Osteoblast (primary cell): ENCODE data around the gene TTC9C. TPM values are rescaled to one million over a fixed set of nuclear protein-coding genes. Genes with fewer than 3 reads are reported as not detected.
A peak's percentile ranks its signal among the peaks of the same experiment; 100 is the strongest.

Source experiments
- DNase-seq: peaks from one replicate; pipeline ENCODE4 v3.0.0; 2011; ENCODE audit warnings: low spot score, mixed read lengths; ENCODE audit not compliant: insufficient read length; ENCODE audit errors: missing footprints
- H2AFZ ChIP-seq: 2 replicates; pipeline ENCODE4 v1.6.0; 2011; ENCODE audit warnings: mild to moderate bottlenecking, low read length
- H3K27ac ChIP-seq: 2 replicates; pipeline ENCODE4 v1.5.1; 2011; ENCODE audit warnings: mild to moderate bottlenecking, low read depth, low read length, moderate library complexity
- H3K27me3 ChIP-seq: 2 replicates; pipeline ENCODE4 v1.6.0; 2012; ENCODE audit warnings: mild to moderate bottlenecking, control low read depth, inconsistent platforms, low read length, moderate library complexity; ENCODE audit not compliant: insufficient read depth
- H3K36me3 ChIP-seq: 2 replicates; pipeline ENCODE4 v1.5.1; 2011; ENCODE audit warnings: mild to moderate bottlenecking, low read length, control low read depth, moderate library complexity; ENCODE audit not compliant: insufficient read depth
- H3K4me1 ChIP-seq: 2 replicates; pipeline ENCODE4 v1.5.1; 2011; ENCODE audit warnings: mild to moderate bottlenecking, low read length, control low read depth, moderate library complexity; ENCODE audit not compliant: insufficient read depth
- H3K4me2 ChIP-seq: 2 replicates; pipeline ENCODE4 v1.6.0; 2011; ENCODE audit warnings: mild to moderate bottlenecking, low read length; ENCODE audit not compliant: insufficient read depth
- H3K4me3 ChIP-seq: fragments of 200-600 bp; sonication (generic); 3 replicates; pipeline ENCODE4 v1.5.1; 2012; ENCODE audit warnings: mild to moderate bottlenecking, low read length, inconsistent platforms; ENCODE audit not compliant: insufficient read depth
- H3K79me2 ChIP-seq: 2 replicates; pipeline ENCODE4 v1.6.0; 2012; ENCODE audit warnings: mild to moderate bottlenecking, low read length, control low read depth, inconsistent platforms; ENCODE audit not compliant: insufficient read depth
- H3K9me3 ChIP-seq: 2 replicates; pipeline ENCODE4 v1.5.1; 2011; ENCODE audit warnings: low read depth, low read length, control low read depth
- H4K20me1 ChIP-seq: 2 replicates; pipeline ENCODE4 v1.6.0; 2012; ENCODE audit warnings: mild to moderate bottlenecking, low read length, control low read depth; ENCODE audit not compliant: insufficient read depth
- total RNA-seq: library from RNA; depleted of rRNA; stranded (reverse); fragments of >200 nt; gene quantifications from 2 replicates; pipeline ENCODE4 v1.2.3, GENCODE V29; 2012
- TF ChIP-seq, protein P1 (sequence below): IDR thresholded peaks from 2 replicates; pipeline ENCODE4 v1.5.1; 2011; ENCODE audit warnings: mild to moderate bottlenecking, low read depth, low read length, moderate library complexity; ENCODE audit errors: extremely low read depth

The TTC9C gene
- total RNA-seq, 1 donor: 34.0 TPM

DNA sequence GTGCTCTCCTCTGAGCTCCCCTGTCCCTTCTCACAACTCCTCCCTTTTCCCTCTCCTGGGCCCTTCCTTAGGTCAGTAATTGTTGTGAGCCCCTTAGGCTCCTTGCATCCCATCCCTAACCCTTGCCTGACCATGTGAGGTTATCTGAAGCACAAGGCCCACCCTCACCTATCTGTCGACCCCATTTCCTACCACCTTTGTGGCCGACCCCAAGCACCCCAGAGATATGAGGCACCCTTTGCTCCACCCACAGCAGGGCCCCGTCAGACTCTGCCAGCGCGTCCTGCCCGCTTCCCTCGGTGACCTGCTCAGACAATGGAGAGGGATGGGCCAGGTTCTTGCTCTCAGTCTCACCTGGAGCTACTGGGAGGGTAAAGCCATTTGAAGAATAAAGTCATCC lies 19.5 kb upstream of the TTC9C start:
- Histone ChIP-seq H3K27ac (peak overlapping the region; percentile 86), H3K79me2 (peaks cover 13% of the 10 kb centered on the region), H3K4me3 (peak overlapping the region; percentile 82), H2AFZ (peak overlapping the region; percentile 92), H3K4me2 (peak overlapping the region; percentile 98), H4K20me1 (no peaks in the 10 kb centered on the region), H3K4me1 (peaks cover 29% of the 10 kb centered on the region), H3K27me3 (no peaks in the 10 kb centered on the region), H3K9me3 (no peaks in the 10 kb centered on the region), H3K36me3 (peaks cover 35% of the 10 kb centered on the region)
- DNase-seq: no peak
- TF ChIP-seq, protein P1, sequence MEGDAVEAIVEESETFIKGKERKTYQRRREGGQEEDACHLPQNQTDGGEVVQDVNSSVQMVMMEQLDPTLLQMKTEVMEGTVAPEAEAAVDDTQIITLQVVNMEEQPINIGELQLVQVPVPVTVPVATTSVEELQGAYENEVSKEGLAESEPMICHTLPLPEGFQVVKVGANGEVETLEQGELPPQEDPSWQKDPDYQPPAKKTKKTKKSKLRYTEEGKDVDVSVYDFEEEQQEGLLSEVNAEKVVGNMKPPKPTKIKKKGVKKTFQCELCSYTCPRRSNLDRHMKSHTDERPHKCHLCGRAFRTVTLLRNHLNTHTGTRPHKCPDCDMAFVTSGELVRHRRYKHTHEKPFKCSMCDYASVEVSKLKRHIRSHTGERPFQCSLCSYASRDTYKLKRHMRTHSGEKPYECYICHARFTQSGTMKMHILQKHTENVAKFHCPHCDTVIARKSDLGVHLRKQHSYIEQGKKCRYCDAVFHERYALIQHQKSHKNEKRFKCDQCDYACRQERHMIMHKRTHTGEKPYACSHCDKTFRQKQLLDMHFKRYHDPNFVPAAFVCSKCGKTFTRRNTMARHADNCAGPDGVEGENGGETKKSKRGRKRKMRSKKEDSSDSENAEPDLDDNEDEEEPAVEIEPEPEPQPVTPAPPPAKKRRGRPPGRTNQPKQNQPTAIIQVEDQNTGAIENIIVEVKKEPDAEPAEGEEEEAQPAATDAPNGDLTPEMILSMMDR: no peak

DNA sequence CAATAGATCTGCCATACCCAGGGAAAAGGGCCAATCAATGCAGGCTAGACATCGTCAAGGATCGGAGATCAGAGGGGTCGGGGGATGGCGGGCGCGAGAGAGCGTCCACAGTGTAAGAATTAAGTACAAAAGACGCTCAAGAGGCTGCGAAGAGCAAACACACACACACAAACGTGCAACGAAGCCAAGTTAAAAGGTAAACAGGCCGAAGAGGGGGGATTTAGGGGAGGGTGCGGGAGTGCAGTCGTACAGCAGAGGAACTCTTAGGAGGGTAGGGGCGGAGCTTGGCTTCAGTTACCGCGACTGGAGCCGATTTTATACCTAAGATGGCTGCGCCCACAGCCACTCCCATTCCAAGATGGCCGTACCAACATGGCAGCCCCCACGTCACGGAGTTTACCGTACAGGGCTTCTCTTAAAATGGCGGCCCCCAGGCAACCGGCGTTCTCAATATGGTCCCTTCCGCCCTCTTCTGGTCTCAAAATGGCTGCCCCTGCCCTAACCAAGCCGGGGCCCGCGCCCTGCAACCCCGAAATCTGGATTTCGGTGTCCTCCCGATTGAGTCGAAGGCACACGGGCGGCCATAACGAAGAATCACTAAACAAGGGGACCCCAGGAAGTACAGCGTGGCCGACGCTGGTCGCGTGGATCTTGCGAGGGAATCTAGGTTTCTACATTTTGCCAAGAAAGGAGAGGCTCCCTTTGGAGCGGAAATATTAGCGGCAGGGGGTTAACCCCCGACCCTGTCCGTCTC lies 18.9 kb upstream of the TTC9C start:
- peaks cover 15% of the 10 kb centered on the region for H3K79me2 ChIP-seq
- H3K4me2 ChIP-seq: peak overlapping the region; percentile 98
- H3K27me3 ChIP-seq: no peaks in the 10 kb centered on the region
- peak; percentile 97 for DNase-seq
- no peaks in the 10 kb centered on the region for H3K9me3 ChIP-seq
- peak overlapping the region; percentile 82 for H3K4me3 ChIP-seq
- peaks cover 29% of the 10 kb centered on the region for H3K4me1 ChIP-seq
- TF ChIP-seq, protein P1: no peak
- peak overlapping the region; percentile 86 for H3K27ac ChIP-seq
- no peaks in the 10 kb centered on the region for H4K20me1 ChIP-seq
- H3K36me3 ChIP-seq: peaks cover 38% of the 10 kb centered on the region
- peak overlapping the region; percentile 92 for H2AFZ ChIP-seq

DNA sequence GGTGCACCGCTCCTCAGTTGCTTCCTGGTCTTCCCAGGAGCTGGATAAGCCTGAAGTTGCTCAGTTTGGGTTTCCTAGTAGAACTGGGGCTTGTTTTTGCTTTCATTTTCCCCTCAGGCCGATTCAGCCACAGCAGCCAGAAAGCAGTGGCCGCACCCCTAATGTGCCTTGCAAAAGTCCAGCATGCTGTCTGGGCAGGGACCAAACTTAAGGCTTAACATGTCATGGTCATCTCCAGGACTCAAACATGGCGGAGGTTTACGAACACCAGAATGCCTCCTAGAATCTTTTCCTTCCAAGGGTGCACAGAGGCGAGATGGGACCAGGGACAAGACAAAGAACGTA lies 18.3 kb upstream of the TTC9C start:
- Histone ChIP-seq H3K79me2 (peaks cover 15% of the 10 kb centered on the region), H3K36me3 (peaks cover 43% of the 10 kb centered on the region), H3K9me3 (no peaks in the 10 kb centered on the region), H3K4me1 (peaks cover 29% of the 10 kb centered on the region), H3K27me3 (no peaks in the 10 kb centered on the region), H3K4me3 (peak overlapping the region; percentile 82), H2AFZ (peak overlapping the region; percentile 92), H3K27ac (peak overlapping the region; percentile 86), H4K20me1 (no peaks in the 10 kb centered on the region), H3K4me2 (peak overlapping the region; percentile 98)
- DNase-seq: peak; percentile 88
- TF ChIP-seq, protein P1: no peak

DNA sequence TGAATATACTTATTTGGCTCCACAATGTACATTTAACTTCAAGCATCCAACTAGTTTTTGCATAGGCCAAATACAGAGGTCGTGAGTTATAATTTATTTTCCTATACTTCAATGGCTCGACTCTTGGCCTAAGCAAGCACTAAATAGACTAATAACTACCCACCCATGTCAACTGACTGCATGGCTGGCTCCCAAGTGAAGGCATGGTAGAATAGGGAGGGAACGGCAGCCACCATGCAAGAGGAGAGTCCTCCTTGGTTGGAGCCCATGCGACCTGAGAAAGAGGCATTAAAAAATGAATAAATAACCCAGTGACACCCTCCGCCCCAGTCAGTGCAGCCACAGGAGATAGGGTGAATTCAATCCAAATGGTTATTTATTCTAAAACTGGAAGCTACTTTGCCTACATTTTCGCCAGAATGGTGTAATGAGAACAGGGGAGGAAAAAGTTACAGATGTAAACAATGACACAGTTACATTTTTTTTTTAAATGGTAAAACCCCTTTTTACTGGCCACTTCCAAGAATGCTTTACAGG lies 15.9 kb upstream of the TTC9C start:
- DNase-seq: no peak
- no peaks in the 10 kb centered on the region for H4K20me1 ChIP-seq
- H2AFZ ChIP-seq: no peak overlapping the region
- H3K4me2 ChIP-seq: no peak overlapping the region
- H3K79me2 ChIP-seq: peaks cover 33% of the 10 kb centered on the region
- no peaks in the 10 kb centered on the region for H3K27me3 ChIP-seq
- H3K27ac ChIP-seq: no peak overlapping the region
- TF ChIP-seq, protein P1: no peak
- peaks cover 66% of the 10 kb centered on the region for H3K36me3 ChIP-seq
- peaks cover 16% of the 10 kb centered on the region for H3K4me1 ChIP-seq
- H3K9me3 ChIP-seq: no peaks in the 10 kb centered on the region
- H3K4me3 ChIP-seq: no peak overlapping the region
